ENCODE results near the gene TCF15.

Gene TCF15

DNA sequence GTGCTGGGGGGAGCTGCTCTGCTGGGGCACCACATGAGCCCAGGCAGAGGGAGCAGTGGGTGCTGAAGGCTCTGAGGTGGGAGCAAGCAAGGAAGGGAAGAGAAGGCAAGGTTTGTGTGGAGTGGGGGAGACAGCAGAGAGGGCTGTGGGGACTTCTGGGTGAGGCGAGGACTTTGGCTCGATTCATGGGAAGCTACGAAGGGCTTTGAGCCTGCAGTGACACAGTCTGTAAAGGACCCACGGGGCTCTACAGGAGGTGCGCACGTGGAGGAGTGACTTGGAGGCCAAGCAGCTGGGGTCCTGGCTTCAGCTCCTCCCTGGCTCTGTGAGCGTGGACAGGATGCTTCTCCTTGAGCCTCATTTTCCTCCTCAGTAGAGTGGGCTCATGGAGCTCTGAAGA, 37.4 kb downstream of the TCF15 start:
- DNase-seq (no peak), ATAC-seq (replicated peaks) (no peak)
- Mint-ChIP-seq H3K4me1 (no peaks in the 10 kb centered on the region), H3K4me3 (no peak overlapping the region), H3K36me3 (no peaks in the 10 kb centered on the region), H3K27ac (no peak overlapping the region), H3K9me3 (no peaks in the 10 kb centered on the region), H3K27me3 (peaks cover 41 to 44% of the 10 kb centered on the region in 2 donors)

DNA sequence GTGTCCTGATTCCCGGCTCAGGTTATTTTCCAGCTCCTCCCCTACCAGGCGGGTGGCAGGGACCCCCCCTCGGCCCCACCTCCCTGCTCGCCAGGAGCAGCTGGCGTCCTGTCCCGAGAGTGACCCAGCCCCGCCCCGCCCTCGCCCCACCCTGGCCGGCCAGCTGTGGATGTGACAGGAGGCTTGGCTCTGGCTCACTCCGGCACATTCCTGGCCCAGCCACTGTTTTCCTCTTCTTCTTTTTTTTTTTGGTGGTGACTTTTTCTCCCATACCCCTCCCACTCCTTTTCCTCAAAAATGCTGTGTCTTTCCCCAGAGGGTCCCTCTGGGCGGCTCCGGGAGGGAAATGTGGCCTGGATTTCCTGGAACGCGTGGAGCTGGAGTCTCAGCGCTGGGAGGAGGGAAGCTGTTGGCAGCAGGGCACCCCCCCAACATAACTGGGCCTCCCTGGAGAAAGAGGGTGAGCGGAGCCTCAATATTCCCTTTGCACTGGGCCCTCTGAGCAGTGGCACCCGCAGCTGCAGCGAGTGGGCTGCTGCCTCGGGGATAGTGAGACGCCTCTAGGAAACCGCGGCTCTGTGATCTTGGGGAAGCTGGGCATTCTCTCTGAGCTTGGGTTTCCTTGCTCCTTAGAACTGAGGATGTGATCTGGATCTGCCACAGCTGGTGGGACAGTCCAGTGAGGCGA, 38.2 kb downstream of the TCF15 start:
- H3K4me3 Mint-ChIP-seq: no peak overlapping the region
- no peaks in the 10 kb centered on the region for H3K4me1 Mint-ChIP-seq
- H3K27me3 Mint-ChIP-seq: peaks cover 47 to 53% of the 10 kb centered on the region in 2 donors
- no peaks in the 10 kb centered on the region for H3K9me3 Mint-ChIP-seq
- ATAC-seq (replicated peaks): no peak
- no peak overlapping the region for H3K27ac Mint-ChIP-seq
- H3K36me3 Mint-ChIP-seq: no peaks in the 10 kb centered on the region
- no peak for DNase-seq

DNA sequence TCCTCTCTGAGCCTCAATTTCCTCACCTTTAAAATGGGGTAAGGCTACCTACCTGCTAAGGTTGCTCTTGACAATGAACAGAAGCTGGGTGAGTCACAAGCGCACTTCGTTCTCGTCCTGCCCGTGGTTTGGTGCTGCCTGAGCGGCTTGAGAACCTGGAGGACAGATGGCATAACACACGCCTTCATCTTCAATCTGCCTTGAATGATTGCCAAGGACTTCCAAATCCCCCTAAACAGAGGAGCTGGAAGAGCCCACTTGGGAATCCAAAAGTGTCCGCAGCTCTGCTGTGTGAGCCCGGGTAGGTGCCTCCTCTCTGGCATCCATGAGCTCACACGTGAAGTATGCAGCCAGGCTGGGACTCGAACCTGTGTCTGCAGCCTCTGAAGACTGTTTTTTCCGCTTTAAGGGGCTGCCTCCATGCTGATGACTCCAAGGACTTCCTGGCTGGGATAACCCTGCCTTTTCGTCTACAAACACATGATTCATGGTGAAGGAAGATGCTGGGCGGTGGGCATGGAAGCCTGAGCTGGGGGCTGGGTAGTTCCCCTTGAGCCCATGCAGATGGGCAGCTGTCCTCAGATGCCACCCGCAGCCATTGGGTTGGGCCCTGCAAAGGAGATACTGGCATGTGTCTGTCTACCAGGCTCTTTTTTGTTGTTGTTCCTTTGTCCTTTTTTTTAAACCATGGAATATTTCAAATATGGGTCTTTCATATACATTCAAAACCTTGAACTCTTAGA, 41.3 kb downstream of the TCF15 start:
- no peak for DNase-seq
- Mint-ChIP-seq H3K4me3 (no peak overlapping the region), H3K36me3 (no peaks in the 10 kb centered on the region), H3K4me1 (no peaks in the 10 kb centered on the region), H3K27me3 (peaks cover 38 to 42% of the 10 kb centered on the region in 2 donors), H3K9me3 (no peaks in the 10 kb centered on the region), H3K27ac (no peak overlapping the region)
- no peak for ATAC-seq (replicated peaks)

DNA sequence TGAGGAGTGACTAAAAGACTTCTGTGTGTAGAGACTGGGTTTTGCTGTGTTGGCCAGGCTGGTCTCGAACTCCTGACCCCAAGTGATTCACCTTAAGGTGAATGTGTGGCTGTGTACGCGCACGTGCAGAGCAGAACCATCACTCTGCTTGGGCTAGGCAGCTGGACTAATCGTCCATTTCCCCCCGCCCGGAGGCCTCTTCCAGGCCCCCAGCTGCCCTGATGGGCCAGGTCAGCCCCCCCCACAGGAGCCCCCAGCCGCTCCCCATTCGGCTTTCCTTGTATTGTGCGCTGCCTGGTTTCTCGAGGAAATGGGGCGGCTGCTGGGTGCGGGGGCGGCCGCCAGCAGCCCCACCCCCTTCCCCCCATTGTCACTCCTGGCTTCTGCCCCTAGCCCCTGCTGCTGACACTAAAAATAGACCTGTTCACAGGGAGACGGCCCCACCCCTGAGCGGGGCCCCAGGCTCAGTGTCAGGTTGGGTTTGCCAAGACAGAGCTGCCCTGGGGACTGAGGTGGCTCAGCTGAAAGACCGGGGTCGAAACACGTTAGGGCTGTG, 41.9 kb downstream of the TCF15 start:
- Mint-ChIP-seq H3K27me3 (peaks cover 33 to 36% of the 10 kb centered on the region in 2 donors), H3K27ac (no peak overlapping the region), H3K36me3 (no peaks in the 10 kb centered on the region), H3K4me1 (no peaks in the 10 kb centered on the region), H3K4me3 (no peak overlapping the region), H3K9me3 (no peaks in the 10 kb centered on the region)
- DNase-seq (no peak), ATAC-seq (replicated peaks) (no peak)

DNA sequence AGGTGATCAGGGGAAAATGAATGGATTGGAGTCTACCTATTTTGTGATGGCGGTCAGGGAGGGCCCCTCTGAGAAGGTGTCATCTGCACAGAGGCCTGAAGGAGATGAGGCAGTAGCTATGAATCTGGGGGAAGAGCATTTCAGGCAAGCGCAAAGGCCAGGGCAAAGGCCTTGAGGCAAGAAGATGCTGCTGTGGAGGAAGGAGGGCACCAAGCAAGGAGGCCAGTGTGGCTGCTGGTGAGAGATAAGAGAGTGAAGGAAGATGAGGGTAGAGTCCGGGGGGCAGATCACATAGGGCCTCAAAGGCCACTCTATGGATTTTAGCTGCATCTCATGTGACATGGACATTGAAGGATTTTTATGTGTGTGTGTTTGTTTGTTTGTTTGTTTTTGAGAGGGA, 45.9 kb downstream of the TCF15 start:
- Mint-ChIP-seq H3K9me3 (no peaks in the 10 kb centered on the region), H3K27me3 (peaks cover 29 to 45% of the 10 kb centered on the region in 2 donors), H3K27ac (peak overlapping the region; percentile 7), H3K36me3 (no peaks in the 10 kb centered on the region), H3K4me3 (no peak overlapping the region), H3K4me1 (peaks cover 0 to 1% of the 10 kb centered on the region in 2 donors)
- ATAC-seq (replicated peaks) (no peak), DNase-seq (no peak)

DNA sequence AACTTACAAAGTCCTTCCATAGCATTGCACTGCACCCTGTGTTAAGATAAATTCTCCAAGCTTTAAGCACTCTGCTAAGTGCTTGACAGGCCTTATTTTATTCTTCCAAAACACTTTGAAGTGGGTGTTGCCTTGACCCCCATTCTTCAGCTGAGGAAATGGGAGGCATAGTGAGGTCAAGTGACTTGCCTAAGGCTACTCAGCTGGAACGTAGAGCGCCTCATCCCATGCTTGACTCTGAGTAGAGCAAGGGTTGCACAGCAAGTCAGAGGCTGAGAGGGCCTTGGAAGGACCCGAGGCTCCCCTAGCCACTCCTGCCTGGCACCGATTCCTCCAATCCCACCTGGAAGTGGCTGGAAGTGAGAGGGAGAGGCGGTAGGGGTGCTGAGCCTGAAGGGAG, 46.9 kb downstream of the TCF15 start:
- peaks cover 24 to 38% of the 10 kb centered on the region in 2 donors for H3K27me3 Mint-ChIP-seq
- ATAC-seq (replicated peaks): no peak
- no peak overlapping the region for H3K4me3 Mint-ChIP-seq
- H3K36me3 Mint-ChIP-seq: no peaks in the 10 kb centered on the region
- H3K9me3 Mint-ChIP-seq: no peaks in the 10 kb centered on the region
- H3K4me1 Mint-ChIP-seq: peaks cover 0 to 1% of the 10 kb centered on the region in 2 donors
- no peak for DNase-seq
- no peak overlapping the region for H3K27ac Mint-ChIP-seq

DNA sequence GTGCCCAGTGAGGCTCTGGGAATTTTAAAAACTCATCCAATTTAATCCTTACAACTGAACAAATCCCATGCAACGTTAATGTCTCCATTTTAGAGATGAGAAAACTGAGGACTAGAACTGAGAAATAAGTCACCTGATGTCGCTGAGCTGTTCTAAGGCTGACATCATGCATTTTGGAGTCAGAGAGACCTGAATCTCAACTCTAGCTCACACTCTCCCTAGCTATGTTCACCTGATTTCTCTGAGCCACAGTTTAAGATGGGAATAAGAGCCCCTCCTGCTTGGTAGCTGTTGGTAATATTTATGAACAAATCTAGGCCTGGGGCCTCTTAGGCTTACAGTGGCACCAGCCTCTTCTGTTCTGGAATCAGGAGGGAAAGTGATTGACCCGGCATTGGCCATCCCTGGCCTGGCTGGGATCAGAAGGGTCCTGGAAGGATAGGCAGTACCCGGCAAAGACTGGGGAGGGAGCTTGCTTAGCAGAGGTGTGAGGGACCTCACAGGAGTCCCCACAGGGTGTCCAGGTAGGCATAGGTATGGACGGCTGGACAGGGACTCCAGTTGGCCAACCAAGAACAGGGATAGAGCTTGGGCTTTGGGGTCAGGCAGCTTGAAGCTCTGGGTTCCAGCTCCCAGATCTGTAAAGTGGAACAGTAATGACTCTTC, 47.7 kb downstream of the TCF15 start:
- H3K4me3 Mint-ChIP-seq: no peak overlapping the region
- no peak for DNase-seq
- no peaks in the 10 kb centered on the region for H3K9me3 Mint-ChIP-seq
- no peaks in the 10 kb centered on the region for H3K36me3 Mint-ChIP-seq
- H3K27ac Mint-ChIP-seq: no peak overlapping the region
- peaks cover 23 to 36% of the 10 kb centered on the region in 2 donors for H3K27me3 Mint-ChIP-seq
- peaks cover 0 to 1% of the 10 kb centered on the region in 2 donors for H3K4me1 Mint-ChIP-seq
- ATAC-seq (replicated peaks): no peak

DNA sequence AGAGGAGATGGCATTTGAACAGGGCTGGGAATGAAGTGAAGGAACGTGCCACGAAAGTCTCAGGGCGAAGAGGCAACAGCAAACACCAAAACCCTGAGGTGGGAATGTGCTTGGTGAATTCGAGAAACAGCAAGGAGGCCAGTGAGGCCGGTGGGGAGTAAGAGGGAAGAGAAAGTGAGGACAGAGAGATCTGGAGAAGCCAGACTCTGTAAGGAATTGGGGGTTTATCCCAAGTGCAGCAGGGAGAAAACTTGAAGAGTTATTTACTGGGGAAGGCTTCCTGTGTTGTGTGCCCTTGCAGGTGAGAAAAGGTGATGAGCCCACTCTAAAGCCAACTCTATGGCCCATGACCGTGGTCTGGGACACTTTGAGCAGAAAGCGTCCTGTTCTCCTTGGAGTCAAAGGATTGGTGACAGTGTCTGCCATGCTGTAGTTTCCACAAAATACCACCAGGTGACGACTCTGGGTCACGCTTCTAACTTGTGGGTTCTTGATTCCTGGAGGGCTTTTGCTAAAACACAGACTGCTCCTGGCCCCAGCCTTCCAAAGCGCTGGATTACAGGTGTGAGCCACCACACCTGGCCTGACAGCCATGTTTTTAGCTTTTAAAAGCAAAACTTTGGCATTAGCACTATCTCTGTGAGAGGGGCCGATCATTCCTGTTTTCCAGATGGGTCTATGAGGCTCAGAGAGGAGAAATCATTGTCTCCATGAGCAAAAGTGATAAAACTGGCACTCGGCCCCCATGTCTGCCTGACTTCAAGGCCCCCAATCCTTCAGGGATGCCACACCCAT, 48.5 kb downstream of the TCF15 start:
- Mint-ChIP-seq H3K27ac (no peak overlapping the region), H3K36me3 (no peaks in the 10 kb centered on the region), H3K4me1 (peaks cover 0 to 1% of the 10 kb centered on the region in 2 donors), H3K4me3 (no peak overlapping the region), H3K27me3 (peaks cover 20 to 33% of the 10 kb centered on the region in 2 donors), H3K9me3 (no peaks in the 10 kb centered on the region)
- DNase-seq (peak; percentile 34), ATAC-seq (replicated peaks) (peak; percentile 74 to 77)

DNA sequence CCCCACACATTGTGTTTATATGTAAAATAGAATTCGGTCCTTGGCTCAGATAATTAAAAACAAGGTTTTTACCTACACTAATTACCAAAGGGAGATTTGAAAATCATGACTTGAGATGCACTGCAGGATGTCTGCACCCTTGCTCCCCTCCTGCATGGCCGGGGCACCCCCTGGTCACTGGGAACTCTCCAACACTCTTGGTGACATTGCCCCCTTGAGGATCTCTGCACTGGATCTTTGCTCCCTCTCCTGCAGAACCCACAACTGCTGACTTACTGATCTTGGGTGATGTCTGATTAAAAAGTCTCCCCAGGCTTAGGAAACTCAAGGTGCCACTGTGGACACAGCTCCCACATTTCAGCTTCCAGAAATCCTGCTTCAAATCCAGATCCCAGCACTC, 49.4 kb downstream of the TCF15 start:
- peaks cover 25 to 42% of the 10 kb centered on the region in 2 donors for H3K27me3 Mint-ChIP-seq
- no peak for ATAC-seq (replicated peaks)

DNA sequence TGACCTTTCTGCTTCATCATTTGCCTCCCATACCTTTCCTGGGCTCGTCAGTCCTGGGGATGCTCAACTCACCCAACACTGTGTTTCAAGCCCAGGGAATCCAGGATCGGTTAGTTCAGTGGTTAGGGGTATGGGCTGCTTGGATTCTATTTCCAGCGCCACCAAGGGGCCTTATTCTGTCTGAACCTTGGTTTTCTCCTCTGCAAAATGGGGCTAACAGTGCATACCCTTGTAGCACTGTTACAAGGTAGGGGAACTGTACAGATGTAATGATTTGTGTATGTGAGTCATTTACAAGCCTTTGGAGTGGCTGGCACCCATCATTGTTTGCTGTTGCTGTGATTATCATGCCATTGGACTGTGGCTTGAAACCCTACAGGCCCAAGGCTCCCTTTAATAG, 52.0 kb downstream of the TCF15 start:
- Mint-ChIP-seq H3K4me1 (peaks cover 0 to 1% of the 10 kb centered on the region in 2 donors), H3K27me3 (peaks cover 41 to 52% of the 10 kb centered on the region in 2 donors), H3K4me3 (no peak overlapping the region), H3K9me3 (no peaks in the 10 kb centered on the region), H3K27ac (no peak overlapping the region), H3K36me3 (no peaks in the 10 kb centered on the region)
- DNase-seq (no peak), ATAC-seq (replicated peaks) (no peak)

More for the DNA sequence above, 49.4 kb downstream of the TCF15 start:
- Mint-ChIP-seq H3K36me3 (no peaks in the 10 kb centered on the region), H3K9me3 (no peaks in the 10 kb centered on the region), H3K4me3 (no peak overlapping the region), H3K4me1 (peaks cover 0 to 1% of the 10 kb centered on the region in 2 donors), H3K27ac (no peak overlapping the region)
- DNase-seq: no peak

DNA sequence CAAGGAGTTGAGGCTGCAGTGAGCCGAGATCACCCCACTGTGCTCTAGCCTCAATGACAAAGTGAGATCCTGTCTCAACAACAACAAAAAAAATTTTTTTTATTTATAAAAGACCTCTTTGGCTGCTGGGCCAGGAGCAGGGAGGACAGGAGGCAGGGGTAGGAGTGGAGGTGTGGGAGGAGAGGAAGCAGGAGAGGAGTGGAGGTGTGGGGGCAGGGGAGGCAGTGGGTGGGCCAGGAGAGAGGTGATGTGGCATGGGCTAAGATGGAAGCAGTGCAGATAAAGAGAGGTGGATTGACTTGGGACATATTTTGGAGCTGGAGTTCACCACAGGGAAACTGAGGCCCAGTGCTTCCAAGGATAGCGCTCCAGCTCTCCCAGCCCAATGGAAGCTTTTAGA, 53.1 kb downstream of the TCF15 start:
- H3K27ac Mint-ChIP-seq: no peak overlapping the region
- H3K9me3 Mint-ChIP-seq: no peaks in the 10 kb centered on the region
- DNase-seq (no peak), ATAC-seq (replicated peaks) (no peak)
- H3K36me3 Mint-ChIP-seq: no peaks in the 10 kb centered on the region
- peaks cover 46 to 59% of the 10 kb centered on the region in 2 donors for H3K27me3 Mint-ChIP-seq
- H3K4me3 Mint-ChIP-seq: no peak overlapping the region
- H3K4me1 Mint-ChIP-seq: peaks cover 0 to 1% of the 10 kb centered on the region in 2 donors

DNA sequence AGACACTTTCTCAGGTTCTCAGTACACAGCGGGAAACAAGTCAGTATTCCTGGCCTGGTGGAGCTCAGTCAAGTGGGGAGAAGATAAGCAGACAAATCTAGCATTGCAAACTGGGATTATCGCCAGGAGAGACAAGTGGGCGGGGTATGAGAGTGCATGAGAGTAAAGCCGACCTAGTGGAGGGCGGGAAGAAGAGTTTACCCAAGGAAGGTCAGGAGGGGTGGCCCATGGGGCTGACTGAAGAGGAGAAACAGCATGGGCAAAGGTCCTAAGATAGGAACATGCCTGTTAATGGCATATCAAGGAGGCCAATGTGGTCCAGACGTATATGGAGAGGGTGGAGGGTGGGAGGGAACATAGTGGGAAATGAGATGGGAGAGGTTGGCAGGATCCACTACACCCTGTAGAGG, 54.1 kb downstream of the TCF15 start:
- DNase-seq: no peak
- H3K4me3 Mint-ChIP-seq: no peak overlapping the region
- H3K4me1 Mint-ChIP-seq: no peaks in the 10 kb centered on the region

More for the DNA sequence above, 54.1 kb downstream of the TCF15 start:
- Mint-ChIP-seq H3K27ac (no peak overlapping the region), H3K9me3 (no peaks in the 10 kb centered on the region), H3K36me3 (no peaks in the 10 kb centered on the region), H3K27me3 (peaks cover 50 to 58% of the 10 kb centered on the region in 2 donors)
- ATAC-seq (replicated peaks): no peak
